Neural cell (in vitro differentiated cells): ENCODE results near the gene KYAT1.

ENCODE experiments used
- EZH2 ChIP-seq: fragments of 200-600, 300-800 bp; shearing (Covaris generic), sonication (generic); IDR thresholded peaks from 2 replicates; pipeline ENCODE4 v1.6.1; 2014; ENCODE audit warnings: antibody characterized with exemption, low read length, borderline replicate concordance, mild to moderate bottlenecking; ENCODE audit not compliant: insufficient read depth, poor library complexity, severe bottlenecking
- MXI1 ChIP-seq: fragments of 450-650 bp; conservative IDR thresholded peaks from 2 replicates; pipeline ENCODE4 v1.6.1; 2014; ENCODE audit warnings: antibody characterized with exemption, mild to moderate bottlenecking; ENCODE audit not compliant: poor library complexity, severe bottlenecking
- POLR2AphosphoS5 ChIP-seq: IDR thresholded peaks from 2 replicates; pipeline ENCODE4 v1.6.1; 2012
- TF ChIP-seq, protein P1 (sequence below): fragments of 450-650 bp; IDR thresholded peaks from 2 replicates; pipeline ENCODE4 v1.5.1; 2014; ENCODE audit warnings: antibody characterized with exemption, mild to moderate bottlenecking, moderate library complexity; ENCODE audit not compliant: poor library complexity, severe bottlenecking
- TF ChIP-seq, protein P2 (sequence below): IDR thresholded peaks from 2 replicates; pipeline ENCODE4 v1.6.1; 2012; ENCODE audit warnings: borderline replicate concordance

DNA sequence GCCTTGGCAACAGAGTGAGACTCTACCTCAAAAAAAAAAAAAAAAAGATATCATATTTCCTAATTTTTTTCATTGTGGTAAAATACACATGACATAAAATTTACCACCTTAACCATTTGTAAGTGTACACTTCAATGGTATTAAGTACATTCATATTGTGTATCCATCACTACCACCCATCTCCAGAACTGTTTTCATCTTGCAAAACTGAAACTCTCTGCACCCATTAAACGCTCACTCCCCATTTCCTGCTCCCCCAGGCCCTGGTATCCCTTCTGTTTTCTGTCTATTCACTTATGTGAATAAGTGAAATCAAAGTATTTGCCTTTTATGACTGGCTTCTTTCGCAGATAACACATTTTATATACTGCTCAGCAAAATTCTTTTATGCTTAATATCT is 13.0 kb upstream of the KYAT1 start:
- TF ChIP-seq, protein P1, sequence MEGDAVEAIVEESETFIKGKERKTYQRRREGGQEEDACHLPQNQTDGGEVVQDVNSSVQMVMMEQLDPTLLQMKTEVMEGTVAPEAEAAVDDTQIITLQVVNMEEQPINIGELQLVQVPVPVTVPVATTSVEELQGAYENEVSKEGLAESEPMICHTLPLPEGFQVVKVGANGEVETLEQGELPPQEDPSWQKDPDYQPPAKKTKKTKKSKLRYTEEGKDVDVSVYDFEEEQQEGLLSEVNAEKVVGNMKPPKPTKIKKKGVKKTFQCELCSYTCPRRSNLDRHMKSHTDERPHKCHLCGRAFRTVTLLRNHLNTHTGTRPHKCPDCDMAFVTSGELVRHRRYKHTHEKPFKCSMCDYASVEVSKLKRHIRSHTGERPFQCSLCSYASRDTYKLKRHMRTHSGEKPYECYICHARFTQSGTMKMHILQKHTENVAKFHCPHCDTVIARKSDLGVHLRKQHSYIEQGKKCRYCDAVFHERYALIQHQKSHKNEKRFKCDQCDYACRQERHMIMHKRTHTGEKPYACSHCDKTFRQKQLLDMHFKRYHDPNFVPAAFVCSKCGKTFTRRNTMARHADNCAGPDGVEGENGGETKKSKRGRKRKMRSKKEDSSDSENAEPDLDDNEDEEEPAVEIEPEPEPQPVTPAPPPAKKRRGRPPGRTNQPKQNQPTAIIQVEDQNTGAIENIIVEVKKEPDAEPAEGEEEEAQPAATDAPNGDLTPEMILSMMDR: no peak
- TF ChIP-seq, protein P2, sequence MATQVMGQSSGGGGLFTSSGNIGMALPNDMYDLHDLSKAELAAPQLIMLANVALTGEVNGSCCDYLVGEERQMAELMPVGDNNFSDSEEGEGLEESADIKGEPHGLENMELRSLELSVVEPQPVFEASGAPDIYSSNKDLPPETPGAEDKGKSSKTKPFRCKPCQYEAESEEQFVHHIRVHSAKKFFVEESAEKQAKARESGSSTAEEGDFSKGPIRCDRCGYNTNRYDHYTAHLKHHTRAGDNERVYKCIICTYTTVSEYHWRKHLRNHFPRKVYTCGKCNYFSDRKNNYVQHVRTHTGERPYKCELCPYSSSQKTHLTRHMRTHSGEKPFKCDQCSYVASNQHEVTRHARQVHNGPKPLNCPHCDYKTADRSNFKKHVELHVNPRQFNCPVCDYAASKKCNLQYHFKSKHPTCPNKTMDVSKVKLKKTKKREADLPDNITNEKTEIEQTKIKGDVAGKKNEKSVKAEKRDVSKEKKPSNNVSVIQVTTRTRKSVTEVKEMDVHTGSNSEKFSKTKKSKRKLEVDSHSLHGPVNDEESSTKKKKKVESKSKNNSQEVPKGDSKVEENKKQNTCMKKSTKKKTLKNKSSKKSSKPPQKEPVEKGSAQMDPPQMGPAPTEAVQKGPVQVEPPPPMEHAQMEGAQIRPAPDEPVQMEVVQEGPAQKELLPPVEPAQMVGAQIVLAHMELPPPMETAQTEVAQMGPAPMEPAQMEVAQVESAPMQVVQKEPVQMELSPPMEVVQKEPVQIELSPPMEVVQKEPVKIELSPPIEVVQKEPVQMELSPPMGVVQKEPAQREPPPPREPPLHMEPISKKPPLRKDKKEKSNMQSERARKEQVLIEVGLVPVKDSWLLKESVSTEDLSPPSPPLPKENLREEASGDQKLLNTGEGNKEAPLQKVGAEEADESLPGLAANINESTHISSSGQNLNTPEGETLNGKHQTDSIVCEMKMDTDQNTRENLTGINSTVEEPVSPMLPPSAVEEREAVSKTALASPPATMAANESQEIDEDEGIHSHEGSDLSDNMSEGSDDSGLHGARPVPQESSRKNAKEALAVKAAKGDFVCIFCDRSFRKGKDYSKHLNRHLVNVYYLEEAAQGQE: no peak
- TF ChIP-seq POLR2AphosphoS5: no peak
- TF ChIP-seq MXI1: no peak
- TF ChIP-seq EZH2: no peak
